HEK293T (cell line): Measurements from ENCODE around the gene SH3GLB1.

Source experiments
- CTCF ChIA-PET: fragments of 350-600 bp; formaldehyde crosslinking; extraction: SDS; loops from one replicate; lab custom pipeline; 2021; ENCODE audit warnings: antibody characterized with exemption, inconsistent platforms; lab: Yijun Ruan, JAX
- POLR2A ChIA-PET: fragments of 350-600 bp; formaldehyde crosslinking; extraction: SDS; loops from one replicate; lab custom pipeline; 2020; ENCODE audit warnings: antibody characterized with exemption, inconsistent platforms; lab: Yijun Ruan, JAX
- DNase-seq: peaks from one replicate; pipeline ENCODE4 v3.0.0; 2012; ENCODE audit warnings: mixed read lengths; ENCODE audit errors: extremely low spot score
- ARNT ChIP-seq: fragments of 450-650 bp; IDR thresholded peaks from 2 replicates; pipeline ENCODE4 v1.6.1; 2017; ENCODE audit warnings: mild to moderate bottlenecking
- BHLHE40 ChIP-seq: fragments of 450-650 bp; IDR thresholded peaks from 2 replicates; pipeline ENCODE4 v1.6.1; 2016; ENCODE audit warnings: mild to moderate bottlenecking, moderate library complexity, borderline replicate concordance
- CTBP1 ChIP-seq: fragments of 450-650 bp; IDR thresholded peaks from 2 replicates; pipeline ENCODE4 v1.6.1; 2016; ENCODE audit warnings: borderline replicate concordance
- ELF4 ChIP-seq: fragments of 450-650 bp; IDR thresholded peaks from 2 replicates; pipeline ENCODE4 v1.6.1; 2017; ENCODE audit warnings: antibody characterized with exemption
- FOXA1 ChIP-seq: fragments of 450-650 bp; IDR thresholded peaks from 2 replicates; pipeline ENCODE4 v1.6.1; 2016; ENCODE audit warnings: mild to moderate bottlenecking
- FOXK2 ChIP-seq: fragments of 450-650 bp; IDR thresholded peaks from 2 replicates; pipeline ENCODE4 v1.6.1; 2016; ENCODE audit warnings: mild to moderate bottlenecking
- FOXM1 ChIP-seq: fragments of 450-650 bp; IDR thresholded peaks from 2 replicates; pipeline ENCODE4 v1.6.1; 2017; ENCODE audit warnings: mild to moderate bottlenecking, borderline replicate concordance
- HDGF ChIP-seq: fragments of 450-650 bp; IDR thresholded peaks from 2 replicates; pipeline ENCODE4 v1.6.1; 2017; ENCODE audit warnings: antibody characterized with exemption, borderline replicate concordance
- L3MBTL2 ChIP-seq: fragments of 450-650 bp; conservative IDR thresholded peaks from 2 replicates; pipeline ENCODE4 v1.6.1; 2016; ENCODE audit warnings: mild to moderate bottlenecking
- LEF1 ChIP-seq: fragments of 450-650 bp; IDR thresholded peaks from 2 replicates; pipeline ENCODE4 v1.6.1; 2017; ENCODE audit warnings: mild to moderate bottlenecking, borderline replicate concordance
- NFRKB ChIP-seq: fragments of 450-650 bp; IDR thresholded peaks from 2 replicates; pipeline ENCODE4 v1.6.1; 2016; ENCODE audit warnings: mild to moderate bottlenecking, moderate library complexity
- PKNOX1 ChIP-seq: fragments of 450-650 bp; IDR thresholded peaks from 2 replicates; pipeline ENCODE4 v1.6.1; 2016
- SP1 ChIP-seq: fragments of 450-650 bp; IDR thresholded peaks from 2 replicates; pipeline ENCODE4 v1.6.1; 2017
- SUZ12 ChIP-seq: fragments of 450-650 bp; IDR thresholded peaks from 2 replicates; pipeline ENCODE4 v1.6.1; 2016; ENCODE audit warnings: mild to moderate bottlenecking
- TARDBP ChIP-seq: fragments of 450-650 bp; IDR thresholded peaks from 2 replicates; pipeline ENCODE4 v1.6.1; 2016
- ZNF384 ChIP-seq: fragments of 450-650 bp; IDR thresholded peaks from 2 replicates; pipeline ENCODE4 v1.6.1; 2016

Gene SH3GLB1

GRCh38 chr1:86754265-86754974, 50.0 kb downstream of the SH3GLB1 start:
- DNase-seq, result no peak
- TF ChIP-seq HDGF, result no peak
- no peak for TF ChIP-seq LEF1
- no peak for TF ChIP-seq ELF4
- no peak for TF ChIP-seq PKNOX1
- TF ChIP-seq CTBP1, result no peak
- TF ChIP-seq TARDBP, result no peak
- TF ChIP-seq FOXK2, result no peak
- TF ChIP-seq L3MBTL2, result no peak
- TF ChIP-seq FOXM1, result no peak
- TF ChIP-seq SUZ12, result no peak
- TF ChIP-seq BHLHE40, result no peak
- TF ChIP-seq FOXA1, result no peak
- no peak for TF ChIP-seq ZNF384
- no peak for TF ChIP-seq ARNT
- POLR2A ChIA-PET, result no interaction called here
- CTCF ChIA-PET, result interaction anchor here (0.6 to 2.3 kb wide), 4 partner anchors 11 to 59 kb away, joined by 3 to 9 read pairs (median 4); partner anchors contain the start of gene SH3GLB1

- POLR2A ChIA-PET, result interaction anchor here (1.0 kb wide), 1 partner anchor 11 kb away, joined by 3 read pairs; no protein-coding TSS in a partner anchor
- CTCF ChIA-PET, result no interaction called here
- DNase-seq, result no peak
- no peak for TF ChIP-seq SUZ12
- no peak for TF ChIP-seq NFRKB
- no peak for TF ChIP-seq ARNT
- no peak for TF ChIP-seq ZNF384
- TF ChIP-seq TARDBP, result no peak
- TF ChIP-seq FOXM1, result no peak
- TF ChIP-seq LEF1, result no peak
- no peak for TF ChIP-seq HDGF
- TF ChIP-seq FOXK2, result no peak
- TF ChIP-seq BHLHE40, result no peak
- no peak for TF ChIP-seq CTBP1
- TF ChIP-seq ELF4, result no peak
- TF ChIP-seq SP1, result no peak
- TF ChIP-seq FOXA1, result no peak
- TF ChIP-seq PKNOX1, result no peak
- no peak for TF ChIP-seq L3MBTL2
Measured at GRCh38 chr1:86756062-86756406, 51.7 kb downstream of the SH3GLB1 start.

GRCh38 chr1:86757272-86757984, 53.1 kb downstream of the SH3GLB1 start:
- TF ChIP-seq HDGF (no peak), FOXA1 (no peak), FOXK2 (no peak), ZNF384 (no peak), ARNT (no peak), LEF1 (no peak), ELF4 (no peak), PKNOX1 (no peak), CTBP1 (no peak), SP1 (no peak), NFRKB (no peak)
- CTCF ChIA-PET, result no interaction called here
- POLR2A ChIA-PET, result no interaction called here
- DNase-seq, result no peak

GRCh38 chr1:86758570-86758969, 54.2 kb downstream of the SH3GLB1 start:
- TF ChIP-seq FOXK2 (no peak), ZNF384 (no peak)
- no peak for DNase-seq
- POLR2A ChIA-PET, result no interaction called here
- CTCF ChIA-PET, result no interaction called here

- TF ChIP-seq HDGF (no peak), FOXA1 (no peak), TARDBP (no peak), ELF4 (no peak)
- ChIA-PET POLR2A (no interaction called here), CTCF (no interaction called here)
- no peak for DNase-seq
Measured at GRCh38 chr1:86760199-86760598, 55.8 kb downstream of the SH3GLB1 start.

- DNase-seq, result no peak
- TF ChIP-seq PKNOX1, result no peak
- no peak for TF ChIP-seq ARNT
- TF ChIP-seq TARDBP, result no peak
- TF ChIP-seq BHLHE40, result no peak
- no peak for TF ChIP-seq LEF1
- no peak for TF ChIP-seq CTBP1
- no peak for TF ChIP-seq FOXK2
- TF ChIP-seq HDGF, result no peak
- TF ChIP-seq ZNF384, result no peak
- no peak for TF ChIP-seq ELF4
- no peak for TF ChIP-seq FOXA1
- no peak for TF ChIP-seq SP1
- no peak for TF ChIP-seq NFRKB
- TF ChIP-seq L3MBTL2, result no peak
- no peak for TF ChIP-seq FOXM1
- TF ChIP-seq SUZ12, result no peak
- CTCF ChIA-PET, result no interaction called here
- POLR2A ChIA-PET, result no interaction called here
Measured at GRCh38 chr1:86762336-86762735, 58.0 kb downstream of the SH3GLB1 start.
